WTC11 (cell line): ENCODE measurements around the gene RETN. TPM values are rescaled to one million over a fixed set of nuclear protein-coding genes. Genes with fewer than 3 reads are reported as not detected.

Experiments
- ATAC-seq: fragments of 200-7000 bp; cut with Tn5 transposase; 2 replicates; pipeline ENCODE4 v1.10.0; 2021; ENCODE audit warnings: mild to moderate bottlenecking, moderate library complexity
- CTCF ChIA-PET: fragments of 300-600 bp; sonication (Branson Sonifier 250); formaldehyde crosslinking; loops from one replicate; lab custom pipeline; 2021; ENCODE audit warnings: antibody characterized with exemption; lab: Charles Lee
- POLR2A ChIA-PET: fragments of 350-600 bp; sonication (Branson Sonifier 250); formaldehyde crosslinking; loops from one replicate; lab custom pipeline; 2021; ENCODE audit warnings: antibody characterized with exemption; lab: Charles Lee
- DNase-seq: peaks from one replicate; pipeline ENCODE4 v3.0.0; 2021; ENCODE audit warnings: low spot score
- H3K27ac Mint-ChIP-seq: 2 replicates; pipeline ENCODE4 v1.8.0; 2021; ENCODE audit warnings: mixed read lengths
- H3K27me3 Mint-ChIP-seq: 2 replicates; pipeline ENCODE4 v1.8.0; 2021; ENCODE audit warnings: low read depth, mild to moderate bottlenecking, moderate library complexity, mixed read lengths
- H3K36me3 Mint-ChIP-seq: 2 replicates; pipeline ENCODE4 v1.8.0; 2021; ENCODE audit warnings: mixed read lengths
- H3K4me1 Mint-ChIP-seq: 2 replicates; pipeline ENCODE4 v1.8.0; 2022; ENCODE audit warnings: mixed read lengths
- H3K4me3 Mint-ChIP-seq: 2 replicates; pipeline ENCODE4 v1.8.0; 2021; ENCODE audit warnings: mild to moderate bottlenecking, moderate library complexity, mixed read lengths
- H3K9me3 Mint-ChIP-seq: 2 replicates; pipeline ENCODE4 v1.8.0; 2021; ENCODE audit warnings: mixed read lengths
- CBFB ChIP-seq: sonication (generic); formaldehyde crosslinking; IDR thresholded peaks from 2 replicates; pipeline ENCODE4 v1.8.1; 2022; ENCODE audit warnings: mild to moderate bottlenecking, low read depth, missing genetic modification reagents
- GTF2I ChIP-seq: fragments of 250-450 bp; sonication (Bioruptor Pico); conservative IDR thresholded peaks from 2 replicates; pipeline ENCODE4 v1.4.0; 2021; ENCODE audit warnings: mild to moderate bottlenecking
- KAT7 ChIP-seq: sonication (generic); formaldehyde crosslinking; IDR thresholded peaks from 2 replicates; pipeline ENCODE4 v1.8.1; 2023; ENCODE audit warnings: missing genetic modification reagents, mild to moderate bottlenecking, borderline replicate concordance
- TEAD4 ChIP-seq: sonication (generic); formaldehyde crosslinking; IDR thresholded peaks from 2 replicates; pipeline ENCODE4 v1.8.0; 2022; ENCODE audit warnings: mild to moderate bottlenecking, missing genetic modification reagents
- total RNA-seq: library from RNA; stranded (reverse); gene quantifications from 3 replicates; pipeline ENCODE4 v1.2.3, GENCODE V29; 2021
- TF ChIP-seq, protein P1 (sequence below): fragments of 250-450 bp; sonication (Bioruptor Pico); IDR thresholded peaks from 2 replicates; pipeline ENCODE4 v1.9.0; 2021; ENCODE audit warnings: moderate library complexity, mild to moderate bottlenecking, inconsistent platforms, borderline replicate concordance
- TF ChIP-seq, protein P2 (sequence below): sonication (generic); formaldehyde crosslinking; IDR thresholded peaks from 2 replicates; pipeline ENCODE4 v1.8.0; 2022; ENCODE audit warnings: missing genetic modification reagents
- TF ChIP-seq, protein P3 (sequence below): fragments of 250-450 bp; sonication (Bioruptor Pico); IDR thresholded peaks from 2 replicates; pipeline ENCODE4 v1.9.0; 2021; ENCODE audit warnings: mild to moderate bottlenecking
- TF ChIP-seq, protein P4 (sequence below): fragments of 250-450 bp; sonication (Bioruptor Pico); IDR thresholded peaks from 2 replicates; pipeline ENCODE4 v1.9.0; 2021; ENCODE audit warnings: mild to moderate bottlenecking
- TF ChIP-seq, protein P5 (sequence below): fragments of 250-450 bp; sonication (Bioruptor Pico); conservative IDR thresholded peaks from 2 replicates; pipeline ENCODE4 v1.9.0; 2021; ENCODE audit warnings: mild to moderate bottlenecking
- TF ChIP-seq, protein P6 (sequence below): sonication (generic); formaldehyde crosslinking; IDR thresholded peaks from 2 replicates; pipeline ENCODE4 v1.8.1; 2023; ENCODE audit warnings: mild to moderate bottlenecking, missing genetic modification reagents, moderate library complexity
- TF ChIP-seq, protein P7 (sequence below): sonication (generic); formaldehyde crosslinking; IDR thresholded peaks from 2 replicates; pipeline ENCODE4 v1.8.0; 2022; ENCODE audit warnings: mild to moderate bottlenecking, missing genetic modification reagents
- TF ChIP-seq, protein P8 (sequence below): sonication (generic); formaldehyde crosslinking; IDR thresholded peaks from 2 replicates; pipeline ENCODE4 v1.8.1; 2022; ENCODE audit warnings: mild to moderate bottlenecking, missing genetic modification reagents, moderate library complexity, borderline replicate concordance

The RETN gene
- total RNA-seq, 1 experiment from 2014 or later: not detected

DNA sequence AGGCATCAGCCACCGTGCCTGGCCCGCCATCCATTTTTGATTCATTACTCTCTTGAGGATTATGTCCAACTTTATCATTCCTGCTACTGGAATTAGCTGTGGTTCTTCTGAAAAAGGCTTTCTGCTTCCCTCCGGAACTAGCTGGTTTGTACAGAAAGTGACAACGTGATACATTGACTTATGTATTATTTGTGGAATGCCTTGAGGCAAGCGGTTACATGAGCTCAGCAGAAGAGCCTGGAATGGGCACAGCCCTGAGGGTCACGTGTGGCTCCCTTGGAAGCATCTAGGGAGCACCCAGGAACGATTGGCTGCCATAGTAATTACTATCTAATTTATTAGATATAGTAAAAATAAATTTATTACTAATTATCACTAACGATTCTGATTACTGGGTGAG, 14.4 kb upstream of the RETN start:
- Mint-ChIP-seq H3K4me1 (peaks cover 7% of the 10 kb centered on the region), H3K27me3 (peaks cover 67% of the 10 kb centered on the region), H3K9me3 (no peaks in the 10 kb centered on the region), H3K4me3 (no peak overlapping the region), H3K27ac (no peak overlapping the region), H3K36me3 (no peaks in the 10 kb centered on the region)
- no peak for ATAC-seq
- ChIA-PET CTCF (interaction anchor here (1.9 to 2.7 kb wide), 3 partner anchors 27 to 150 kb away, joined by 4 to 12 read pairs (median 11); partner anchors contain the start of gene TRAPPC5), POLR2A (no interaction called here)
- no peak for TF ChIP-seq KAT7 (CRISPR knock-in tag)
- no peak for TF ChIP-seq TEAD4
- TF ChIP-seq, protein P1, sequence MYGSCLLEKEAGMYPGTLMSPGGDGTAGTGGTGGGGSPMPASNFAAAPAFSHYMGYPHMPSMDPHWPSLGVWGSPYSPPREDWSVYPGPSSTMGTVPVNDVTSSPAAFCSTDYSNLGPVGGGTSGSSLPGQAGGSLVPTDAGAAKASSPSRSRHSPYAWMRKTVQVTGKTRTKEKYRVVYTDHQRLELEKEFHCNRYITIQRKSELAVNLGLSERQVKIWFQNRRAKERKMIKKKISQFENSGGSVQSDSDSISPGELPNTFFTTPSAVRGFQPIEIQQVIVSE (CRISPR knock-in tag): no peak
- TF ChIP-seq, protein P2, sequence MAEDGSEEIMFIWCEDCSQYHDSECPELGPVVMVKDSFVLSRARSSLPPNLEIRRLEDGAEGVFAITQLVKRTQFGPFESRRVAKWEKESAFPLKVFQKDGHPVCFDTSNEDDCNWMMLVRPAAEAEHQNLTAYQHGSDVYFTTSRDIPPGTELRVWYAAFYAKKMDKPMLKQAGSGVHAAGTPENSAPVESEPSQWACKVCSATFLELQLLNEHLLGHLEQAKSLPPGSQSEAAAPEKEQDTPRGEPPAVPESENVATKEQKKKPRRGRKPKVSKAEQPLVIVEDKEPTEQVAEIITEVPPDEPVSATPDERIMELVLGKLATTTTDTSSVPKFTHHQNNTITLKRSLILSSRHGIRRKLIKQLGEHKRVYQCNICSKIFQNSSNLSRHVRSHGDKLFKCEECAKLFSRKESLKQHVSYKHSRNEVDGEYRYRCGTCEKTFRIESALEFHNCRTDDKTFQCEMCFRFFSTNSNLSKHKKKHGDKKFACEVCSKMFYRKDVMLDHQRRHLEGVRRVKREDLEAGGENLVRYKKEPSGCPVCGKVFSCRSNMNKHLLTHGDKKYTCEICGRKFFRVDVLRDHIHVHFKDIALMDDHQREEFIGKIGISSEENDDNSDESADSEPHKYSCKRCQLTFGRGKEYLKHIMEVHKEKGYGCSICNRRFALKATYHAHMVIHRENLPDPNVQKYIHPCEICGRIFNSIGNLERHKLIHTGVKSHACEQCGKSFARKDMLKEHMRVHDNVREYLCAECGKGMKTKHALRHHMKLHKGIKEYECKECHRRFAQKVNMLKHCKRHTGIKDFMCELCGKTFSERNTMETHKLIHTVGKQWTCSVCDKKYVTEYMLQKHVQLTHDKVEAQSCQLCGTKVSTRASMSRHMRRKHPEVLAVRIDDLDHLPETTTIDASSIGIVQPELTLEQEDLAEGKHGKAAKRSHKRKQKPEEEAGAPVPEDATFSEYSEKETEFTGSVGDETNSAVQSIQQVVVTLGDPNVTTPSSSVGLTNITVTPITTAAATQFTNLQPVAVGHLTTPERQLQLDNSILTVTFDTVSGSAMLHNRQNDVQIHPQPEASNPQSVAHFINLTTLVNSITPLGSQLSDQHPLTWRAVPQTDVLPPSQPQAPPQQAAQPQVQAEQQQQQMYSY: no peak
- TF ChIP-seq, protein P3, sequence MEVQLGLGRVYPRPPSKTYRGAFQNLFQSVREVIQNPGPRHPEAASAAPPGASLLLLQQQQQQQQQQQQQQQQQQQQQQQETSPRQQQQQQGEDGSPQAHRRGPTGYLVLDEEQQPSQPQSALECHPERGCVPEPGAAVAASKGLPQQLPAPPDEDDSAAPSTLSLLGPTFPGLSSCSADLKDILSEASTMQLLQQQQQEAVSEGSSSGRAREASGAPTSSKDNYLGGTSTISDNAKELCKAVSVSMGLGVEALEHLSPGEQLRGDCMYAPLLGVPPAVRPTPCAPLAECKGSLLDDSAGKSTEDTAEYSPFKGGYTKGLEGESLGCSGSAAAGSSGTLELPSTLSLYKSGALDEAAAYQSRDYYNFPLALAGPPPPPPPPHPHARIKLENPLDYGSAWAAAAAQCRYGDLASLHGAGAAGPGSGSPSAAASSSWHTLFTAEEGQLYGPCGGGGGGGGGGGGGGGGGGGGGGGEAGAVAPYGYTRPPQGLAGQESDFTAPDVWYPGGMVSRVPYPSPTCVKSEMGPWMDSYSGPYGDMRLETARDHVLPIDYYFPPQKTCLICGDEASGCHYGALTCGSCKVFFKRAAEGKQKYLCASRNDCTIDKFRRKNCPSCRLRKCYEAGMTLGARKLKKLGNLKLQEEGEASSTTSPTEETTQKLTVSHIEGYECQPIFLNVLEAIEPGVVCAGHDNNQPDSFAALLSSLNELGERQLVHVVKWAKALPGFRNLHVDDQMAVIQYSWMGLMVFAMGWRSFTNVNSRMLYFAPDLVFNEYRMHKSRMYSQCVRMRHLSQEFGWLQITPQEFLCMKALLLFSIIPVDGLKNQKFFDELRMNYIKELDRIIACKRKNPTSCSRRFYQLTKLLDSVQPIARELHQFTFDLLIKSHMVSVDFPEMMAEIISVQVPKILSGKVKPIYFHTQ (CRISPR knock-in tag): no peak
- TF ChIP-seq CBFB (CRISPR knock-in tag): no peak
- TF ChIP-seq, protein P4, sequence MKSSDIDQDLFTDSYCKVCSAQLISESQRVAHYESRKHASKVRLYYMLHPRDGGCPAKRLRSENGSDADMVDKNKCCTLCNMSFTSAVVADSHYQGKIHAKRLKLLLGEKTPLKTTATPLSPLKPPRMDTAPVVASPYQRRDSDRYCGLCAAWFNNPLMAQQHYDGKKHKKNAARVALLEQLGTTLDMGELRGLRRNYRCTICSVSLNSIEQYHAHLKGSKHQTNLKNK (CRISPR knock-in tag): no peak
- TF ChIP-seq, protein P5, sequence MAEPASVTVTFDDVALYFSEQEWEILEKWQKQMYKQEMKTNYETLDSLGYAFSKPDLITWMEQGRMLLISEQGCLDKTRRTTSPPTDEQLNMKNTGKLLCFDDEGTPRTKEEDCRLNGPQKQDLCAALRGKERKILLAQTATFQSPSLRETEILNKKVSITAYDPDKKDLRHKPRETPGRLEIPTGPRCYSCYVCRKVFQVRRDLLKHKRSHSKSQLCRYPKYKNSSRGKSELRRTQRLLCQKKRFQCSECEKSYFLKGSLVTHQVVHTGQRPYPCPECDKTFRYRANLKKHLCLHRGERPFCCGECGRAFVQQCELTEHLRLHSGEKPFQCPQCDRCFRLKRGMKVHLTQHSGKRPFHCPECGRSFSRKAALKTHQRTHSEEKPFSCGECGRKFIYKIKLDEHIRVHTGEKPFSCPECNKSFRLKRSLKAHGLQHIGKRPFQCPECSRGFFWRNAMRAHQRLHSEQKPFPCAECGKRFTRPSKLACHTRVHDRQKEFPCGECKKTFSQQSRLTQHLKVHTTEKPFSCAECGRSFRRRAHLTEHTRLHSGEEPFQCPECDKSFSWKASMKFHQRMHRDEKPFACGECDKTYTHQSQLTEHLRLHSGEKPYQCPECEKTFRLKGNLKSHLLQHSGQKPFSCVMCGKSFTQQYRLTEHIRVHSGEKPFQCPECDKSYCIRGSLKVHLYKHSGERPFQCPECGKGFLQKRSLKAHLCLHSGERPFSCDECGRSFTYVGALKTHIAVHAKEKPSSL (CRISPR knock-in tag): no peak
- TF ChIP-seq, protein P6, sequence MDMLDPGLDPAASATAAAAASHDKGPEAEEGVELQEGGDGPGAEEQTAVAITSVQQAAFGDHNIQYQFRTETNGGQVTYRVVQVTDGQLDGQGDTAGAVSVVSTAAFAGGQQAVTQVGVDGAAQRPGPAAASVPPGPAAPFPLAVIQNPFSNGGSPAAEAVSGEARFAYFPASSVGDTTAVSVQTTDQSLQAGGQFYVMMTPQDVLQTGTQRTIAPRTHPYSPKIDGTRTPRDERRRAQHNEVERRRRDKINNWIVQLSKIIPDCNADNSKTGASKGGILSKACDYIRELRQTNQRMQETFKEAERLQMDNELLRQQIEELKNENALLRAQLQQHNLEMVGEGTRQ (CRISPR knock-in tag): no peak
- TF ChIP-seq, protein P7, sequence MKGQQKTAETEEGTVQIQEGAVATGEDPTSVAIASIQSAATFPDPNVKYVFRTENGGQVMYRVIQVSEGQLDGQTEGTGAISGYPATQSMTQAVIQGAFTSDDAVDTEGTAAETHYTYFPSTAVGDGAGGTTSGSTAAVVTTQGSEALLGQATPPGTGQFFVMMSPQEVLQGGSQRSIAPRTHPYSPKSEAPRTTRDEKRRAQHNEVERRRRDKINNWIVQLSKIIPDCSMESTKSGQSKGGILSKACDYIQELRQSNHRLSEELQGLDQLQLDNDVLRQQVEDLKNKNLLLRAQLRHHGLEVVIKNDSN: no peak
- no peak for DNase-seq

DNA sequence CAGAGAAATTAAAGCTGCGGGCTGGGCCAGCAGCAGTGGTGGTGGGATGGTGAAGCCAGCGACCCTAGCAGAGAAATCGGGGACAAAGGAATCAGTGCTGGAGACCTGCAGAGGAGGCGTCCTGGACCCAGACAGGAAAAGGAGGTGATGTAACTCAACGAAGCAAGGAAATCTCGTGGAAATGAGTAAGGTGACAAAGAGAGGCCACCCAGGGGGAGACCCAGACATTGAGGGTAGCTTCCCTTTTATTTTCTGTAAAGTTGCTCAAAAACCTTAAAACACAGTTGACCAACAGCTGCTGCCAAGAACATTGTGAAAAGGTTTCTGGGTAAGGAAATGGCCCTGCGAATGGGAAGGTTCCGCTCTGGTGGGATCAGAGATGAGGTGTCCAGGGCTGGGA, 13.3 kb upstream of the RETN start:
- no peaks in the 10 kb centered on the region for H3K9me3 Mint-ChIP-seq
- ChIA-PET POLR2A (no interaction called here), CTCF (interaction anchor here (1.0 to 2.7 kb wide), 4 partner anchors 25 to 149 kb away, joined by 3 to 12 read pairs (median 8); partner anchors contain the start of gene TRAPPC5)
- DNase-seq: no peak
- peaks cover 7% of the 10 kb centered on the region for H3K4me1 Mint-ChIP-seq
- no peak for TF ChIP-seq GTF2I (CRISPR knock-in tag)
- TF ChIP-seq, protein P8, sequence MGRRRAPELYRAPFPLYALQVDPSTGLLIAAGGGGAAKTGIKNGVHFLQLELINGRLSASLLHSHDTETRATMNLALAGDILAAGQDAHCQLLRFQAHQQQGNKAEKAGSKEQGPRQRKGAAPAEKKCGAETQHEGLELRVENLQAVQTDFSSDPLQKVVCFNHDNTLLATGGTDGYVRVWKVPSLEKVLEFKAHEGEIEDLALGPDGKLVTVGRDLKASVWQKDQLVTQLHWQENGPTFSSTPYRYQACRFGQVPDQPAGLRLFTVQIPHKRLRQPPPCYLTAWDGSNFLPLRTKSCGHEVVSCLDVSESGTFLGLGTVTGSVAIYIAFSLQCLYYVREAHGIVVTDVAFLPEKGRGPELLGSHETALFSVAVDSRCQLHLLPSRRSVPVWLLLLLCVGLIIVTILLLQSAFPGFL: no peak
- H3K36me3 Mint-ChIP-seq: no peaks in the 10 kb centered on the region
- ATAC-seq: no peak
- no peak overlapping the region for H3K4me3 Mint-ChIP-seq
- no peak overlapping the region for H3K27ac Mint-ChIP-seq
- H3K27me3 Mint-ChIP-seq: peaks cover 69% of the 10 kb centered on the region
